ENCODE data around the gene IPO13.

The IPO13 gene

GRCh38 chr1:43991476-43992231, 44.9 kb downstream of the IPO13 start, which contains the start of gene CCDC24:
Gene CCDC24 (plus strand): TSS chr1:43991599. CDS start chr1:43991879, 280 bp downstream.
- DNase-seq, result peak; percentile 20 to 65 (median 38)

GRCh38 chr1:43992232-43992995, 45.7 kb downstream of the IPO13 start:
- DNase-seq, result no peak

GRCh38 chr1:43993206-43993914, 46.6 kb downstream of the IPO13 start:
- DNase-seq, result no peak

- no peak for DNase-seq
These were observed 47.3 kb downstream of the IPO13 start for GRCh38 chr1:43994071-43994470.

- no peak for DNase-seq
These were observed 48.3 kb downstream of the IPO13 start for GRCh38 chr1:43994794-43995790.

GRCh38 chr1:43995984-43996732, 49.4 kb downstream of the IPO13 start:
- no peak for DNase-seq

GRCh38 chr1:43996733-43997115, 50.0 kb downstream of the IPO13 start:
- no peak for DNase-seq

GRCh38 chr1:43997295-43997999, 50.7 kb downstream of the IPO13 start:
- DNase-seq, result no peak

- no peak for DNase-seq
These were observed 51.2 kb downstream of the IPO13 start for GRCh38 chr1:43998000-43998378.

GRCh38 chr1:43999455-43999854, 52.7 kb downstream of the IPO13 start:
- DNase-seq, result no peak

- no peak for DNase-seq
These were observed 53.4 kb downstream of the IPO13 start for GRCh38 chr1:44000122-44000665.

GRCh38 chr1:44002165-44002564, 55.4 kb downstream of the IPO13 start:
- no peak for DNase-seq

- DNase-seq, result no peak
These were observed 55.9 kb downstream of the IPO13 start for GRCh38 chr1:44002606-44003157.

GRCh38 chr1:44008259-44008658, 61.5 kb downstream of the IPO13 start:
- no peak for DNase-seq

GRCh38 chr1:44010935-44011471, 64.3 kb downstream of the IPO13 start:
- no peak for DNase-seq

GRCh38 chr1:44012404-44012803, 65.7 kb downstream of the IPO13 start:
- DNase-seq, result no peak

- DNase-seq, result no peak
These were observed 66.3 kb downstream of the IPO13 start for GRCh38 chr1:44012941-44013609.

GRCh38 chr1:44013949-44014348, 67.2 kb downstream of the IPO13 start:
- no peak for DNase-seq

- DNase-seq, result no peak
These were observed 67.8 kb downstream of the IPO13 start for GRCh38 chr1:44014365-44015104.
